Measurements from ENCODE around the gene FOXJ3.

The FOXJ3 gene

DNA sequence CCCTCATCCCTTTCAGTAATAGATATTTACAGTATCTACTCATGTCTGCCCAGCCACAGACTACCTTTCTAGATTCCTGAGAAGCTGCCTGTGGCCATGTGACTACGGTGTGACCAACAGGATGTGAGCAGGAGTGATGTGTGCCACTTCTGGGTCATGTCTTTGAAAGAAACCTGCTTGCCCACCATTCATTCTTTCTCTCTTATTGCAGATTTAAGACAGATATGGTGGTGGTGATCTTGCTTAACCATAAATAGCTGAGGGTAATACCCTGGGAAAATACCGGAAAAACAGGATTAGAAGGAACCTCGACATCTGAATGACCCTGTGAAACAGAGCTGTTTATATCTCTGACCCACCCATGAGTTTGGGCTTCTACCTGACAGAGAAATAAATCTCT, 128.9 kb downstream of the FOXJ3 start:
- intact Hi-C loops (cut with DNase I) = no loop called here
- DNase-seq = no peak

DNA sequence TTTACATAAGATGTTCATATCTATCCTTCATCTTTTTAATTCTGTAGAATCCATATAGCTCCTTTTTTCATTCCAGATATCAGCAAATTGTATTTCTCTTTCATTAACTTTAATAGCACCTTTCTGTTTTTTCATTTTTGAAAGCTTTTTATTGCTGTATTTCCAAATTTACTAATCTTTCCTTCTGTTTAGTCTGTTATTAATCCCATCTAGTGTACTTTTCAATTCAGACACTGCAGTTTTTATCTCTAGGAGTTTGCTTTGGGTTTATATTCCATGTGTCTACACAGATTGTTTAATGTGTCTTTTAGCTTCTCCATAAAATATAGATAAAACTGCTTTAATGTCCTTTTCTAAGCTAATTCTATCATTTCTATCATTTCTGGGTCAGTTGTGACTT, 133.0 kb downstream of the FOXJ3 start:
- intact Hi-C loops (cut with DNase I) = no loop called here
- DNase-seq = no peak

GRCh38 chr1:42198251-42198650, 136.8 kb downstream of the FOXJ3 start:
- no peak for DNase-seq

DNA sequence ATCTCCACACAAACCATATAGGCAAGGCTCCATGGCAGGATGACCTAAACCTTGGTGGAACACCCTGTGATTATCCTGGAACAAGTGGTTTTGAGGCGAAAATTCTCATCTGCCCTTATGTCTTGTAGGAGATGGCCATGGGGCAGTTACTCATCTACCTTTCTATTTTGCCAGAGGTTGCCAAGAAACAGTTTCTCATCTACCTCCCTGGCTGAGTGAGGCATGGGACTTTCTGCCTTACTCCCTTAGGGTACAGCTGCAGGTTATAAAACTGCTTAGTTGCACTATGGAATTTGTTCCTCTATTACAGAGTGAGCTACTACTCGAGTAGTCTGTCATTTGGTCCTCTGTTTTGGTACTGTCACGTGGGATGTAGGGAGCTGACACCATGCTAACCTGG, 139.2 kb downstream of the FOXJ3 start:
- intact Hi-C loops (cut with DNase I) = no loop called here
- DNase-seq = no peak

More at GRCh38 chr1:42198251-42198650, 136.8 kb downstream of the FOXJ3 start:
- intact Hi-C loops (cut with DNase I) = no loop called here

DNA sequence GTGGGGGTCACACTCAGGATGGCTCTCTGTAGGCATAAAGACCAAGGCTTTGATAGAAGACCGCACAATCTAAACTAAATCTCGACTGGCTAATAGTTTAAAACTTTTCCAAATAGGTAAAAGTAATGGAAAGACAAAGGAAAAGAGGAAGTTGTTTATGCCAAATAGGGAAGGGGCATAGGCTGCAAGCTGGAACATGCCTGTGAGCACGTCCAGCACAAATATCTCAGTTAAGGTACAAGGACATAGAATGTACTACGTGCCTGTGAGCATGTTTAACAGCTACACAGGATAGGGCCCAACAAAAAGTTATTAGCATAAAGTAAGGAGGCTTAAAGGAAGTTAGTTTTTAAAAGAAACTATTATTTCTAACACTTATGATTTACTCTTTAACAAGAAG, 142.9 kb downstream of the FOXJ3 start:
- no peak for DNase-seq
- intact Hi-C loops (cut with DNase I) = no loop called here

DNA sequence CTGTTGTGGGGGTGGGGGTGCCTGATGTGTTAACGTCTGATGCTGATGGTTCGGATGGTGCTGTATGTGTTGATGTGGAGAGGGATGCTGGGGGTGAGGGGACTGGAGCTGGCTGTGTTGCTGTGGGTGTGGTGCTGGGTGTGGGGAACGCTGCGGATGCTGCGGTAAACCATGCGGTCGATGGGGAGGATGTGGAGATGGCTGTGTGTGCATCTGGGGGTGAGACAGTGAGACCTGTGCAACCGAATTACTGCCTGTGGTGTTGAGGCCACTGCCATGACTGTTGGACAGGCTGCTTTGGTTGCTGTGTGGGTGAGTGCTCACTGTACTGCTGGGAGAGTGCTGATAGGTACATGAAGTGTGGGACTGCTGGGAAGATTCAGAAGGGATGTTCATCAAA, 143.7 kb downstream of the FOXJ3 start:
- intact Hi-C loops (cut with DNase I) = no loop called here
- DNase-seq = no peak

- intact Hi-C loops (cut with DNase I) = no loop called here
These were observed 144.8 kb downstream of the FOXJ3 start for GRCh38 chr1:42189931-42190853.

GRCh38 chr1:42186152-42186551, 148.9 kb downstream of the FOXJ3 start:
- DNase-seq = no peak
- intact Hi-C loops (cut with DNase I) = no loop called here

More at GRCh38 chr1:42189931-42190853, 144.8 kb downstream of the FOXJ3 start:
- no peak for DNase-seq

GRCh38 chr1:42184616-42185015, 150.4 kb downstream of the FOXJ3 start:
- intact Hi-C loops (cut with DNase I) = no loop called here
- no peak for DNase-seq

- intact Hi-C loops (cut with DNase I) = no loop called here
- no peak for DNase-seq
These were observed 151.1 kb downstream of the FOXJ3 start for GRCh38 chr1:42183957-42184268.

- intact Hi-C loops (cut with DNase I) = no loop called here
- peak in 1 of 10 donors; percentile 18 for DNase-seq
These were observed 151.7 kb downstream of the FOXJ3 start for GRCh38 chr1:42183210-42183956.

GRCh38 chr1:42181687-42182086, 153.3 kb downstream of the FOXJ3 start:
- intact Hi-C loops (cut with DNase I) = no loop called here
- no peak for DNase-seq

DNA sequence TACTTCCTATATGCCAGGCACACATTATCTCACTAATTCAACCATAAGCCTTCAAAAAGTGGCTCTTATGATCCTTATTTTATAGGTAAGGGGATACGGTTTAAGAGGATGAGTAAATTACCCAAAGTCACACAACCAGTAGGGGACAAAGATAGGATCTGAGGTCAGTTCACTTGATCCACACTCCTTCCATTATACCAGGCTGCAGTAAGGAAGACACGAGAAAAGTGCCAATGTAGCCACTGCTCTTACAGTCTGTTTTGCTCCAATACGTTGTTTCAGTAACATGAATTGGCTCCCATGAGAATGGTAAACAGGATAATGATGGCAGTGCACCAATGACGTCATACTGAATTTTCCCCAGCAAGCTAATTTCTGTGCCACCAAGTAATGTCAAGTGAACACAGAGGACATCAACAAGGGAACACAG, 155.1 kb downstream of the FOXJ3 start:
- DNase-seq = no peak
- intact Hi-C loops (cut with DNase I) = no loop called here

GRCh38 chr1:42179275-42179674, 155.8 kb downstream of the FOXJ3 start:
- intact Hi-C loops (cut with DNase I) = no loop called here
- no peak for DNase-seq

GRCh38 chr1:42178249-42178648, 156.8 kb downstream of the FOXJ3 start:
- DNase-seq = no peak
- intact Hi-C loops (cut with DNase I) = no loop called here

DNA sequence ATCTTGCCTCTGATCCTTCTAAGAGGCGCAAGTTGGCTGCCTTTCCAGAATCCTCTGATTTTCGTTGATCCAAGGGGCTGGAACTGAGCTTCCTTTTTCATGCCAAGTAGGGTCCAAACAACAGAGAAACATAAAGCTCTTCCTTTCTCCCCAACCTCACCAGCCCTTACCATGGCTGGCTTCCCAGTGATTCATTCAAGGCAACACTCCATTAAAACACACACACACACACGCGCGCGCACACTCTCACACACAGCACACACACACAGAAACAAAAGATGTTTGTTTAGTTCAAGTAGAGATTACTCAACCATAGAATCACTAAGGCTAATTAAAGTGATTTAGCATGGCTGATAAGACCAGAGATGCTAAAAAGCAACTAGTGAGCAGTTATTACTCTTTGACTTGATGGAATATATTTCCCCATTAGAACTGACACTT, 157.5 kb downstream of the FOXJ3 start:
- DNase-seq = peak in 9 of 10 donors; percentile 32 to 88 (median 52)
- intact Hi-C loops (cut with DNase I) = loop anchor here (2.0 kb wide), 1 partner anchor 157 kb away; the partner anchor contains the start of gene FOXJ3

- DNase-seq = peak in 1 of 10 donors; percentile 39
- intact Hi-C loops (cut with DNase I) = loop anchor here (2.0 kb wide), 1 partner anchor 158 kb away; the partner anchor contains the start of gene FOXJ3
These were observed 158.0 kb downstream of the FOXJ3 start for GRCh38 chr1:42176902-42177519.

DNA sequence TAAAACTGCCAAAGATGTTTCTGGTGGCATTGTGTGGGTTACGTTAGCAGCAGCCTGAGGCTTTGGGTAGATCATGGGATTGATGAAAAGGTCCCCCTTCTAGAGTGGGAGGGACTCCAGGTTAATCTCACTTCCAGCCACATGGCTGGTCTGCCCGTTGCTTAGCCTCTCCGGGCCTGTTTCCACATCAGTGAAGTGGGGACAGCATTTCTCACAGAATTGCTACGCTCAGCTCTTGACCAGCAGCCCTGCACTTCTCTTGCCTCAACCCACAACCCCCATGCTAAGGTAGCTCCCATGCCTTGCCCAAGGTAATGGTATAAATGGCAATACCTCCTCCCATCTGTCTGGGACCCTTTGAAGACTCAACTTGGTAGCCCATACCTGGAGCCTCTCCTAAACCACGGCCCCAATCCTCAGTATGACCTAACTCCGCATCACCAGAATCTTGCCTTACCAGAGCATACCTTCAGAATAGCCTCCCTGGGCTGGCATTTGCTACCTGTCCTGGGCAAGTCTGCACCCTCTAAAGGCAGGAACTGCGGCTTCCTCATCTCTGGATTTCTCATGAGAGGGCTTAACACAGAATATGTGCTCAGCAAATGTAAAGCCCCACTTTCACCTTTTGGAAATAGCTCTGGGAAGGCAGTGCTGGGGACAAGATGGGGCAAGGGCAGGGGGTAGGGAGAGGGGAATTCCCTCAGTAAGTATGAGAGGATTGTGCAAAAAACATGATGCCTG, 159.6 kb downstream of the FOXJ3 start:
- intact Hi-C loops (cut with DNase I) = loop anchor here (2.0 kb wide), 1 partner anchor 159 kb away; the partner anchor contains the start of gene FOXJ3

GRCh38 chr1:42173961-42174735, 160.9 kb downstream of the FOXJ3 start:
- peak in 1 of 10 donors; percentile 19 for DNase-seq
- intact Hi-C loops (cut with DNase I) = loop anchor here (1.0 kb wide), 1 partner anchor 600 kb away; no protein-coding TSS in a partner anchor

More for the DNA sequence above, 159.6 kb downstream of the FOXJ3 start:
- no peak for DNase-seq

Measured in posterior cingulate gyrus (tissue), 11 donors.